ENCODE measurements around the gene ABHD6. TPM values are rescaled to one million over a fixed set of nuclear protein-coding genes. Genes with fewer than 3 reads are reported as not detected.

ABHD6 gene
- total RNA-seq, 1 experiment from 2014 or later = 6.5 TPM

GRCh38 chr3:58324391-58325390 lies 87.1 kb downstream of the ABHD6 start:
- Histone ChIP-seq H3K27ac (no peak overlapping the region), H3K4me3 (no peak overlapping the region), H3K9me2 (ENCODE audit: insufficient read depth) (no peaks in the 10 kb centered on the region), H3K27me3 (ENCODE audit: insufficient read depth, low read depth) (no peaks in the 10 kb centered on the region), H3K36me3 (ENCODE audit: low read depth) (no peaks in the 10 kb centered on the region), H3F3A (ENCODE audit: insufficient read depth, low read depth) (peaks cover 6% of the 10 kb centered on the region; the same call in 1 of the 2 replicates), H3K4me1 (replicated peaks; ENCODE audit: insufficient read depth) (no peaks in the 10 kb centered on the region), H2AFZ (no peak overlapping the region), H3K4me2 (no peak overlapping the region), H3K9me3 (ENCODE audit: insufficient read depth, low read depth) (no peaks in the 10 kb centered on the region), H4K20me1 (ENCODE audit: insufficient read depth) (peaks cover 6% of the 10 kb centered on the region; the same call in 1 of the 2 replicates), H3K79me2 (ENCODE audit: low read depth) (no peaks in the 10 kb centered on the region)
- POLR2A ChIA-PET (ENCODE audit: unreplicated experiment) = no interaction called here
- no peak for DNase-seq
- CTCF ChIA-PET = no interaction called here
- intact Hi-C loops (cut with micrococcal nuclease; ENCODE audit: unreplicated experiment) = loop anchor here (5.0 kb wide), 2 partner anchors 138 to 303 kb away; no protein-coding TSS in a partner anchor
- no TSS peak for BruUV-seq (replicated peaks)
- TF ChIP-seq EZH2 (IDR thresholded peaks at IDR 0.05; ENCODE audit: low read depth) = no peak
- no peak for TF ChIP-seq CTCF (conservative IDR thresholded peaks at IDR 0.05)

- Histone ChIP-seq H4K20me1 (ENCODE audit: insufficient read depth) (peaks cover 3% of the 10 kb centered on the region; the same call in 1 of the 2 replicates), H3K9me2 (ENCODE audit: insufficient read depth) (no peaks in the 10 kb centered on the region), H2AFZ (no peak overlapping the region), H3K4me1 (replicated peaks; ENCODE audit: insufficient read depth) (no peaks in the 10 kb centered on the region), H3K36me3 (ENCODE audit: low read depth) (no peaks in the 10 kb centered on the region), H3K9me3 (ENCODE audit: insufficient read depth, low read depth) (no peaks in the 10 kb centered on the region), H3K27ac (no peak overlapping the region), H3K27me3 (ENCODE audit: insufficient read depth, low read depth) (no peaks in the 10 kb centered on the region), H3K4me2 (no peak overlapping the region), H3F3A (ENCODE audit: insufficient read depth, low read depth) (peaks cover 3% of the 10 kb centered on the region; the same call in 1 of the 2 replicates), H3K4me3 (no peak overlapping the region), H3K79me2 (ENCODE audit: low read depth) (no peaks in the 10 kb centered on the region)
- no peak for DNase-seq
- intact Hi-C loops (cut with micrococcal nuclease; ENCODE audit: unreplicated experiment) = no loop called here
- TF ChIP-seq CTCF (conservative IDR thresholded peaks at IDR 0.05) (no peak), EZH2 (IDR thresholded peaks at IDR 0.05; ENCODE audit: low read depth) (no peak)
- no TSS peak for BruUV-seq (replicated peaks)
- ChIA-PET CTCF (no interaction called here), POLR2A (ENCODE audit: unreplicated experiment) (no interaction called here)
Measured at GRCh38 chr3:58325525-58325992, 88.0 kb downstream of the ABHD6 start.

- BruUV-seq (replicated peaks) = no TSS peak
- peaks cover 3% of the 10 kb centered on the region; the same call in 1 of the 2 replicates for H3F3A ChIP-seq (ENCODE audit: insufficient read depth, low read depth)
- H3K36me3 ChIP-seq (ENCODE audit: low read depth) = no peaks in the 10 kb centered on the region
- H3K9me3 ChIP-seq (ENCODE audit: insufficient read depth, low read depth) = no peaks in the 10 kb centered on the region
- CTCF ChIA-PET = no interaction called here
- H3K4me2 ChIP-seq = no peak overlapping the region
- no peaks in the 10 kb centered on the region for H3K4me1 ChIP-seq (replicated peaks; ENCODE audit: insufficient read depth)
- intact Hi-C loops (cut with micrococcal nuclease; ENCODE audit: unreplicated experiment) = no loop called here
- DNase-seq = no peak
- H2AFZ ChIP-seq = no peak overlapping the region
- H3K4me3 ChIP-seq = no peak overlapping the region
- H3K27me3 ChIP-seq (ENCODE audit: insufficient read depth, low read depth) = no peaks in the 10 kb centered on the region
- no peaks in the 10 kb centered on the region; the same call in 1 of the 2 replicates for H4K20me1 ChIP-seq (ENCODE audit: insufficient read depth)
- TF ChIP-seq EZH2 (IDR thresholded peaks at IDR 0.05; ENCODE audit: low read depth) = no peak
- TF ChIP-seq CTCF (conservative IDR thresholded peaks at IDR 0.05) = no peak
- POLR2A ChIA-PET (ENCODE audit: unreplicated experiment) = no interaction called here
- H3K9me2 ChIP-seq (ENCODE audit: insufficient read depth) = no peaks in the 10 kb centered on the region
- H3K27ac ChIP-seq = no peak overlapping the region
- H3K79me2 ChIP-seq (ENCODE audit: low read depth) = no peaks in the 10 kb centered on the region
Measured at GRCh38 chr3:58326267-58326900, 88.8 kb downstream of the ABHD6 start.
